GM12878 (cell line): ENCODE measurements around the gene CTDP1.

Source experiments
- ZNF274 ChIP-seq: IDR thresholded peaks from one replicate; pipeline ENCODE4 v1.8.0; 2011; ENCODE audit not compliant: insufficient read length, insufficient read depth
- TF ChIP-seq, protein P1 (sequence below): fragments of 150-350 bp; IDR thresholded peaks from 2 replicates; pipeline ENCODE4 v1.6.1; 2016; ENCODE audit warnings: low read depth, low read length

DNA sequence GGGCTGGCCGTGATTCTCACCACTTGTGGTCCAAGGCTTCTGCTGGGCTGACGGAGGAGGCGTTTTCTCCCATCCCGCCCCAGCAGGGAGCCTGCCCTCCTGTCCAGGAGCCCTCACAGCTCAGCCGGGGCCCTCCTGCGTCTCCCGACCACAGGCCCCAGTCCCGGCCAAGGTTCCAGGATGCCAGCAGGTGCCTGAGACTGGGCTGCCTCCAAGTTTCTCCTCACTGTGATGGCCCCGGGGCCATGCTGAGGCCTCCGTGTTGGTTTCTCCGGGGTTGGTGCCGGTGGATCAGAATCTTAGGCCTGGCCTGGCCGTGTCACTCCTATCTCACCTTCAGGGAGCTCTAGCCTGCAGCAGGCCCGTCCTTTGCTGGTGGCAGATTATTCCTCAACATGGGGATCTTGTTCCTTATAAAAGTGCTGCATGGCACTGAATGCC is 124.0 kb downstream of the CTDP1 start:
- TF ChIP-seq ZNF274: no peak
- TF ChIP-seq, protein P1, sequence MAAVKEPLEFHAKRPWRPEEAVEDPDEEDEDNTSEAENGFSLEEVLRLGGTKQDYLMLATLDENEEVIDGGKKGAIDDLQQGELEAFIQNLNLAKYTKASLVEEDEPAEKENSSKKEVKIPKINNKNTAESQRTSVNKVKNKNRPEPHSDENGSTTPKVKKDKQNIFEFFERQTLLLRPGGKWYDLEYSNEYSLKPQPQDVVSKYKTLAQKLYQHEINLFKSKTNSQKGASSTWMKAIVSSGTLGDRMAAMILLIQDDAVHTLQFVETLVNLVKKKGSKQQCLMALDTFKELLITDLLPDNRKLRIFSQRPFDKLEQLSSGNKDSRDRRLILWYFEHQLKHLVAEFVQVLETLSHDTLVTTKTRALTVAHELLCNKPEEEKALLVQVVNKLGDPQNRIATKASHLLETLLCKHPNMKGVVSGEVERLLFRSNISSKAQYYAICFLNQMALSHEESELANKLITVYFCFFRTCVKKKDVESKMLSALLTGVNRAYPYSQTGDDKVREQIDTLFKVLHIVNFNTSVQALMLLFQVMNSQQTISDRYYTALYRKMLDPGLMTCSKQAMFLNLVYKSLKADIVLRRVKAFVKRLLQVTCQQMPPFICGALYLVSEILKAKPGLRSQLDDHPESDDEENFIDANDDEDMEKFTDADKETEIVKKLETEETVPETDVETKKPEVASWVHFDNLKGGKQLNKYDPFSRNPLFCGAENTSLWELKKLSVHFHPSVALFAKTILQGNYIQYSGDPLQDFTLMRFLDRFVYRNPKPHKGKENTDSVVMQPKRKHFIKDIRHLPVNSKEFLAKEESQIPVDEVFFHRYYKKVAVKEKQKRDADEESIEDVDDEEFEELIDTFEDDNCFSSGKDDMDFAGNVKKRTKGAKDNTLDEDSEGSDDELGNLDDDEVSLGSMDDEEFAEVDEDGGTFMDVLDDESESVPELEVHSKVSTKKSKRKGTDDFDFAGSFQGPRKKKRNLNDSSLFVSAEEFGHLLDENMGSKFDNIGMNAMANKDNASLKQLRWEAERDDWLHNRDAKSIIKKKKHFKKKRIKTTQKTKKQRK: no peak
